Measurements from ENCODE around the gene FKRP.

DNA sequence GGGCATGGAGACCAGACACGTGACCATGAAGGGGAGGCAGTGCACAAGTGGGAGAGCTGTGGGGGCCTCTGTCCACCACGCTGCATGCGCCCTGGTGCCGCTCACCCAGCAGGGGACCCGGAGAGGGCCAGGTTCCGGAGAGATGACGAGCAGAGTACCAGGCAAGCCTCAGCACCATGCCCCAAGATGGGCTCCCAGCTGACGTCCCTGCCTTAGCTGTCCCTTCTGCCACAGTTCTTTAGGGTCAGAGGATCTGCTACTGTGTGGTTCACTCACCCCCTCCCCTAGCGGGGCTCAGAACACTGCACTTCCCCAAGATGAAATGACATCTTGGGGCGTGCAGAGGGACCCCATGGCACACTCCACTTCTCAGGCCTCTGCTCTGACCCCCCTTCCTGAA is 19.3 kb upstream of the FKRP start:
- TF ChIP-seq SIN3A (IDR thresholded peaks at IDR 0.05; ENCODE audit: low read depth) (no peak), POLR2A (IDR thresholded peaks at IDR 0.05; ENCODE audit: borderline replicate concordance, extremely low read depth, insufficient read depth, insufficient read length) (no peak), YY1 (IDR thresholded peaks at IDR 0.05; ENCODE audit: extremely low read depth, insufficient replicate concordance, low read depth, low read length) (no peak), CEBPB (IDR thresholded peaks at IDR 0.05; ENCODE audit: low read depth) (no peak), EZH2 (IDR thresholded peaks at IDR 0.05) (no peak)
